IPS-15b (cell line): ENCODE measurements around the gene PTPRJ.
"Not testable (repeated sequence)": the region's sequence is repeated elsewhere in the genome, so short reads cannot be mapped to it uniquely, and the experiment has no call there.

ENCODE experiments used
- H3K27me3 ChIP-seq: one replicate; pipeline ENCODE4 v1.6.1; 2013; ENCODE audit warnings: low read length; ENCODE audit not compliant: control insufficient read depth, insufficient read depth
- H3K36me3 ChIP-seq: one replicate; pipeline ENCODE4 v1.6.1; 2013; ENCODE audit warnings: low read length; ENCODE audit not compliant: control insufficient read depth, insufficient read depth
- H3K4me1 ChIP-seq: one replicate; pipeline ENCODE4 v1.6.1; 2013; ENCODE audit warnings: mild to moderate bottlenecking, low read length; ENCODE audit not compliant: control insufficient read depth, insufficient read depth
- H3K4me3 ChIP-seq: one replicate; pipeline ENCODE4 v1.5.1; 2013; ENCODE audit warnings: low read depth, low read length
- H3K9ac ChIP-seq: one replicate; pipeline ENCODE4 v1.6.1; 2013; ENCODE audit warnings: low read depth, mild to moderate bottlenecking, low read length
- H3K9me3 ChIP-seq: one replicate; pipeline ENCODE4 v1.6.1; 2013; ENCODE audit warnings: mild to moderate bottlenecking, low read length; ENCODE audit not compliant: control insufficient read depth, insufficient read depth

Gene PTPRJ

DNA sequence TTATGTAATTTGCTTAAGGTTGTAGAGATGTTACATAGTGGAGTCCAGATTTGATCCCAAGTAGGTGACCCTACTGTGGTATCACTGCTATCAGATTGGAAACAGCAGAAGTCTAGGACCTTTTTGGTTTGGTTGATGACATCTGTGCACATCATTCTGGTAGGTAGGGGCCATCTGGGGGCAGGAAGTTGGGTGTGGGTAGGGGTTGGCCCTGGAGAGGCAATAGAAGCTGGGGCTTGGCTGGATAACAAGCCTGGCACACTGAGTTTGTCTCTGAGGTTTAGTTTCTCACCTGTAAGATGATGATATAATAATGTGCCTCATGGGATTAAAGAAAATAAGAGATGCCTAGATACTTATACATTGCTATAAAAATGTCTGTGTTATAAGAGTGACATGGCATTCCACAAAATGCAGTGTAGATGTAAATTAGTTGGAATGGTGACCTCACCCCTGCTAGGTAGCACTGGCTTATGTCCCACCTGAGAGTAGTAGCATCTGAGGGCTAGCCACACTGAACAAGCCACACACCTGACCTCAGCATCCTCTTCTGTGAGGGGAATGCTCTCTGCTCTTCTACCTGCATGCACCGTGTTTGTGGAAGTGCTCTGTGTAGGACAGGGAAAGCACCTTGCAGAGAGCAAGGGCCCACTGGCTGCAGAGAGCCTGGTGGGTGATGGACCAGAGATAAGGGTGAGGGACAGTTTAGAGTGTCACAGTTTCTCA is 36.9 kb downstream of the PTPRJ start:
- Histone ChIP-seq H3K27me3 (no peaks in the 10 kb centered on the region), H3K36me3 (no peaks in the 10 kb centered on the region), H3K4me3 (no peak overlapping the region), H3K9ac (no peak overlapping the region), H3K4me1 (peaks cover 11% of the 10 kb centered on the region), H3K9me3 (no peaks in the 10 kb centered on the region)

DNA sequence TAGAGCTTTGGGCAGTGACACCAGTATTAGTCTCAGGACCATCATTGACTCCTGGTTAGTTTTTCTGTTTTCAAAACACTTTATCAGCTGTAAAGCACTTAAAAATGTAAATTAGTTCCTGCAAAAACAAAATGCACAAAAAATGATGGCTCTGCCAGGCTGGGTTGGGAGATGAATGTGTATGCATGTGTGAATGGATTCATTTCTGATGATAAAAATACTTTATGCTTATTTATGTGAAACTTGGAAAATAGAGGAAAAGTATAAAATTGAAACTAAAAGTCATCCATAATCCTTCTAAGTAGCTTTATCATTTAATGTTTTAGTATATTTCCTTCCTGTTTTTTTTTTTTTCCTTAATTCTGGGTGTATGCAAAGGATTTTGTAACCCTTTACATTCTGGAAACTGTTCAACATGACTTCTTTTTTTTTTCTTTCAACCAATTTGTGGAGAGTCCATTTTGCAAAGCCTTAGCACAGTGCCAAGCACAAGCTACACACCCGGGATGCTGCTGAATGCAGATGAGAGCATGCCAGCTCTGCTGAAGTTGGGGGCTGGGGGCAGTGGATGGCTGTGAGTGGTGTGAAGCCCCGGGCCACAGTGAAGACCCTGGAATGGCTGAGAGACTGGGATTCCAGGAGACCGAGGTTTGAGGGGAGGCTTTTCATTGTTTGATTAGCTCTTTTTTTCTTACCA is 37.6 kb downstream of the PTPRJ start:
- Histone ChIP-seq H3K9ac (no peak overlapping the region), H3K36me3 (no peaks in the 10 kb centered on the region), H3K27me3 (no peaks in the 10 kb centered on the region), H3K9me3 (no peaks in the 10 kb centered on the region), H3K4me3 (no peak overlapping the region), H3K4me1 (peaks cover 11% of the 10 kb centered on the region)

DNA sequence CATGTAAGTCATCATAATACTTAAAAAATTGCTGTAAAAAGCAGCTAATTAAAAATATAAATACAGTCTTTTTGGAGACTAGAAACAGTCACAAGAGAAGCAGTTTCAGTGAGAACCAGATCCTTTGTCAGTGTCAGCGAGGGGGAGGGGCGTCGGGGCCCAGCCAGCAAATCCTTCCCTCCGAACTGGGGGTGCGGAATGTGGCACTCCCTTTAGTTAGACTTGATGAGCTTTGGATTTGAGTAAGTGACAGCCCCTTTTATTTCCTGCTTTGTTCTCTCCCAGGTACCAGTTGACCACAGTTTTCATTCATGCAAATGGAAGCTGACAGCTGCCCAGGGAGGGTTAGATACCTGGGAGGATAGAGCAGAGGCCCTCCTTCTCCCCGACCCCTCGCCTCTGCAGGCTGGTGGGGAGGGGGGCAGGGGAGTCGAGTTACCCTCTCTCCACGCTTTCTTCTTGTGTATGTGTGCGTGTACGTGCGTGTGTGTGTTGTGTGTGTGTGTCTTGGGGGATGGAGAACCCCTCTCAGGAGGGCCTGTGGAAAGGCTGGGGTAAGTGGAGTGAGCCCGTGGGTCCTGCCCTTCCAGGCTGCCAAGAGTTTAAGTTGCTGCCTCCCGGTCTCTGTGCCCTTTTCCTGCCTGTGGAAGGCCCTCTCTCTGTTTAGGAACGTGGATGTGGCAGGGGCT is 38.3 kb downstream of the PTPRJ start:
- no peak overlapping the region for H3K9ac ChIP-seq
- peak overlapping the region; percentile 24 for H3K4me3 ChIP-seq
- H3K36me3 ChIP-seq, result no peaks in the 10 kb centered on the region

DNA sequence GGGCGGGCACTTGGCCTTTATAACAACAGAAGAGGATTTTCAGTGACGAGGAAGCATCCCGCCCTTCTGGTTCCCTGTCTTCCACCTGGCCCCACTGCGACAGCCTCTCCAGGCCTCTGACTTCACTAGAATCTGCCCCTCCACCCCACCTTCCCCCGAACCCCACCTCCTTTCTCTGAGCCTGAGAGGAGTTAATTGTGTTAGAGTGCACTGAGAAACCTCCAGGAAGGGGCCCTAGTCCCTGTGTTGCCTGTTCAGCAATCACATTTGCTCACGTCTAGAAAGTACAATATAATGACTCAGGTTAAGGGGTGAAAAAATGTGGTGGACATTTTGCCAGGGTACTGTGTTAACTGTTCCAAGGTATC is 38.8 kb downstream of the PTPRJ start:
- no peak overlapping the region for H3K9ac ChIP-seq
- no peaks in the 10 kb centered on the region for H3K9me3 ChIP-seq
- H3K27me3 ChIP-seq, result no peaks in the 10 kb centered on the region
- peaks cover 11% of the 10 kb centered on the region for H3K4me1 ChIP-seq
- H3K4me3 ChIP-seq, result no peak overlapping the region
- no peaks in the 10 kb centered on the region for H3K36me3 ChIP-seq

More for the DNA sequence above, 38.3 kb downstream of the PTPRJ start:
- peaks cover 11% of the 10 kb centered on the region for H3K4me1 ChIP-seq
- no peaks in the 10 kb centered on the region for H3K9me3 ChIP-seq
- H3K27me3 ChIP-seq, result no peaks in the 10 kb centered on the region

DNA sequence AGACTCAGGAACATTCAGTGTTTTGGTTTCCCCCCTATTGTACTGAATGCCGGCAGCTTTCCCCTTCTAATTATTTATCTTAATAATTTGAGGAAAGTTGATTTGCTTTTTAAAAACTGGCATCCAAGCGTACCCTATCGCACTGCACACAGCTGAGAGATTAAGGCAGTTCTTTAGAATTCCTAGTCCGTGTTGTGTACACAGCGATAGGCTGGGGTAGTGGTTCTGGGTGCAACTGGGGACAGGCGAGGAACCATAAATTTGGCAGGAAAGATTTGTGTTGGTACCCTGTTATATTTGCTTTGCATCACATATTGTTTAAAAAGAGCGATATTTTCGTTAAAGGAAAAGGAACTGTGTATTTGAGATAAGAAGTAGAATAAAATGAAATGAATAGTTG is 39.2 kb downstream of the PTPRJ start:
- Histone ChIP-seq H3K9ac (no peak overlapping the region), H3K9me3 (no peaks in the 10 kb centered on the region), H3K36me3 (no peaks in the 10 kb centered on the region), H3K4me1 (peaks cover 11% of the 10 kb centered on the region), H3K4me3 (no peak overlapping the region), H3K27me3 (no peaks in the 10 kb centered on the region)

DNA sequence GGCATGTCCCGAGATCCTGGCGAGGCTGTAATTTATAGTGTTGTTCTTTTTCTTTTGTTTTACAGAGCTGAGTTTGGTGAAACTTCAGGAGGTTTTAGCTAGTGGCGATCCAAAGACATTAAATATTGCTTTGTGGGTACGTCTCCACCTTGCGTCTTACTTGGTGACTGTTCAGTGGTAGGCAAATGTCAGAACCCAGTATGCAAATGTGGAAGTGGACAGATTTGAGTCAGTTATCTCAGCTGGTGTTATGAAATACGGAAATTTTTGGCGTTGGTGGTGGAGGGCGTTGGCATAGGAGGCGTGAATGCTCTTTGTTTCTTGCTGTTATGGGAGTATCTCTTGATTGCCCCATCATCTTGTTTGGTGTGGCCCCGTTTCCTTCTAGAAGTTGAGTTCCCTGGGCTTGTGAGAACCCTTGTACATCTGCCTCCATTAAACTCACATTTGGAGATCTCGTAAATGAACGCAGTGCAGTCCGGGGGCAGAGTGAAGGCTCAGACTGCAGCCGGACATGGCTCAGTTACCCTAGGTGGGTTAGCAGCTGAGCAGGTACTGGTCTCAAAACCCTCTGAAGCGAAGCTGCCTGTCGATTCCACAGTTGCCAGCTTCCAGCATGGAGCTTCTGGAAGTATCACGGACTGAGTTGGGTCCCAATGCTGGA is 39.9 kb downstream of the PTPRJ start:
- H3K36me3 ChIP-seq, result no peaks in the 10 kb centered on the region
- H3K9me3 ChIP-seq, result no peaks in the 10 kb centered on the region
- H3K27me3 ChIP-seq, result no peaks in the 10 kb centered on the region
- H3K4me1 ChIP-seq, result peaks cover 11% of the 10 kb centered on the region
- no peak overlapping the region for H3K9ac ChIP-seq
- H3K4me3 ChIP-seq, result no peak overlapping the region

DNA sequence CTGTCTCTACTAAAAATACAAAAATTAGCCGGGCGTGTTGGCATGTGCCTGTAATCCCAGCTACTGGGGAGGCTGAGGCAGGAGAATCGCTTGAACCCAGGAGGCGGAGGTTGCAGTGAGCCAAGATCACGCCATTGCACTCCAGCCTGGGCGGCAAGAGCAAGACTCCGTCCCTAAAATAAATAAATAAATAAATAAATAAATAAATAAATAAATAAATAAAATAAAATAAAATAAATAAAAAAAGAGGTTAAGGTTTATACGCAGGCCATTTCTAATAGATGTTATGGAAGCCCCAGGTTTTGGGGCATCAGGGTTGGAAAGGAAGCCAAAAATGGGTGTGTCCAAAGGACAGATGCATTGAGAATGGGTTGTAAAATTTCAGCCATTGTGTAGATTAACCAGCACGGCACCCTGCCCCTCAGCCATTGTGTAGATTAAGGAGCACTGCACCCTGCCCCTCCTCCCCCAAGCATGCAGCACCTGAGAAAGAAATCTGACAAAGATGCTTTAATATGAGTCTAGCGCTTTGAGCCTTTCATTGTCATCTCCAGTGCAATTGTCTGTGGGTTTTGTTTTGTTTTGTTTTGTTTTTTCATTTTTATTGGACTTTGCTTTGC is 41.0 kb downstream of the PTPRJ start:
- H3K9ac ChIP-seq, H3K27me3 ChIP-seq, H3K4me3 ChIP-seq, H3K9me3 ChIP-seq, H3K36me3 ChIP-seq: not testable (repeated sequence)
- peaks cover 14% of the 10 kb centered on the region for H3K4me1 ChIP-seq

DNA sequence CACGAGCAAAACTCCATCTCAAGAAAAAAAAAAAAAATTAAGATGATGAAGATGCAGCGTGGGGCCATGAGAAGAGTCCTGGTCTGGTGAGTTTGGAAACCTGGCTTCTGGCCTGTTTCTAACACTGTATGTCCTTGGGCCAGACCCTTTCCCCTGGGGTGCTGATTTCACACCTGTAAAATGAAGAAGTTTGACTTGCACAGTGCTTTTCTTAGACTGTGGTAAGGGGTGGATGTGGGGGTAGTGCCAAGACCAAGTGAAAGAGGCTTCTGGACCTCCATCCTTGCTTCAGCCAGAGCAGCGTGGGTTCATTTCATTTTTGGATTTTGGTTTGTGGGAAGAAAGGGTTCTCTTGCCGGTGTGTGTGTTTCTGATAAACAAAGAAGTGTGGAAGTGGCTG is 42.1 kb downstream of the PTPRJ start:
- Histone ChIP-seq H3K36me3 (no peaks in the 10 kb centered on the region), H3K4me1 (peaks cover 13% of the 10 kb centered on the region), H3K27me3 (no peaks in the 10 kb centered on the region), H3K4me3 (no peak overlapping the region), H3K9me3 (no peaks in the 10 kb centered on the region), H3K9ac (no peak overlapping the region)

DNA sequence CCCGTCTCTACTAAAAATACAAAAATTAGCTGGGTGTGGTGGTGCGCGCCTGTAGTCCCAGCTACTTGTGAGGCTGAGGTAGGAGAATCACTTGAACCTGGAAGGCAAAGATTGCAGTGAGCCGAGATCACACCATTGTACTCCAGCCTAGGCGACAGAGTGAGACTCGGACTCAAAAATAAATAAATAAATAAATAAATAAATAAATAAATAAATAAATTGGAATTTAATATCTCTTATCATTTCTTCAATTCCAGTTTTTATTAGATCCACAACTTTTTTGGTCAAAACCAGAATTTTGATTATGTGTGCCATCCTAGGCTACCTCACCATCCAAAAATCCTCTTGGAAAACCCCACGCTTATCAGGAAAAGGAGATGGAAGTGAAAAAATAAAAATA is 43.2 kb downstream of the PTPRJ start:
- H3K4me1 ChIP-seq, H3K36me3 ChIP-seq, H3K4me3 ChIP-seq, H3K9ac ChIP-seq, H3K9me3 ChIP-seq, H3K27me3 ChIP-seq: not testable (repeated sequence)

DNA sequence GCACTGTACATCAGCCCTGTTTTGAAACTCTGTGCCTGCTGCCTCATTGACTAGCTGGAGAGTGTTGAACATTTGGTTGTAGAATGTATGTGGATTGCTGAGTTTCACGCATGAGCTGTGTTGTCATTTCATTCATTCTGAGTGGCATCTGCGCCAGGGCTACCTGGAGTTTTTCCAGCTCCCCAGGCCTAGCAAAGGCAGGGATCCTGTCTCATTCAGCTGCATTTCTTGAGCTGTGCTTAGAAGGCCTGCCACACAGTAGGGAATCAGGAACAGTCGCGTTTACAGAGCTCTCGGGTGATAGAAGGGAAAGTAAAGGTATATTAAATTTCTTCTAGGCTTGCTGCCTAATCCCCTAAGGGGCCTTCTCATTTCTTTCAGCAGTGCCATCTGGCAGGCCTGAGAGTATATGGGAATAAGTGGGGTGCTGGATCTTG is 44.3 kb downstream of the PTPRJ start:
- H3K9me3 ChIP-seq, result no peaks in the 10 kb centered on the region
- no peak overlapping the region for H3K4me3 ChIP-seq
- no peaks in the 10 kb centered on the region for H3K27me3 ChIP-seq
- H3K4me1 ChIP-seq, result peaks cover 9% of the 10 kb centered on the region
- H3K36me3 ChIP-seq, result no peaks in the 10 kb centered on the region
- no peak overlapping the region for H3K9ac ChIP-seq

DNA sequence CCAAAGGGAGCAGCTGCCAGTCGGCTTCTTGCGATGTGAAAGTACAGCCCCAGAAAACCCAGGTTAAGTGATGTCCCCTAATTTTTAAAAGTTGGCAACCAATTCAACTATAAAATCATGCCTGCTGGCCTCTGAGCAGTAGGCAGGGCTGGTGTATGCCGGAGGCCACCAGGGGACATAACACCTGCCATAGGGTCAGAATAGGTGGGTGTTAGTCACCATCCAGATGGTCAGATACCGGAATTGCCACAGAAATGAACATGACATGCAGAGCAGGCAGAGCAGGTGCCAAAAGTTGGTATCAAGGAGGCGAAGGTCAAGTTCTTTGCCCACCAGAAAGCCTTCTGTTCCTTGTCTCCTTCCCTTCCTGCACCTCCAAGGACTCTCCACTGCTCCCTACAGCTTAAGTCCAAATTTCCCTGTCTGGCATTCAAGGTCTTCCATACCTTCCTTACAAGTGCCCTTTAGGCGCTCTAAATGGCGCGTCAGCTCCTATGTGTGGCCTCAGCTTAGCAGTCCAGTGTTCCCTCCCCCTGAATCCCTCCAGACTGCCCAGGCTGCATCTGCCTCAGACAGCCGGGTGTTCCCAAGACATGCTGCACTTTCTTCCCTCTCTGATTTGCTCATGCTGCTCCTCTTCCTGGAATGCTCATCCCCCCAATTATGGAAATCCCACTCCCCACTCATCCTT is 45.1 kb downstream of the PTPRJ start:
- Histone ChIP-seq H3K4me3 (no peak overlapping the region), H3K4me1 (peaks cover 9% of the 10 kb centered on the region), H3K36me3 (no peaks in the 10 kb centered on the region), H3K27me3 (no peaks in the 10 kb centered on the region), H3K9ac (no peak overlapping the region), H3K9me3 (no peaks in the 10 kb centered on the region)
